HEK293 (cell line): ENCODE data around the gene PHYKPL.

ENCODE experiments used
- CTCF ChIA-PET: fragments of 350-600 bp; formaldehyde crosslinking; extraction: SDS; loops from one replicate; lab custom pipeline; 2021; ENCODE audit warnings: antibody characterized with exemption; lab: Yijun Ruan, JAX
- POLR2A ChIA-PET: fragments of 300-600 bp; formaldehyde crosslinking; extraction: SDS; loops from one replicate; lab custom pipeline; 2020; ENCODE audit warnings: antibody characterized with exemption, inconsistent platforms; lab: Yijun Ruan, JAX
- H3K27ac ChIP-seq: fragments of 200-500 bp; sonication (Bioruptor generic); 2 replicates; pipeline ENCODE4 v1.5.1; 2014; ENCODE audit warnings: low read depth, low read length, control low read depth, inconsistent platforms; ENCODE audit errors: extremely low read depth
- H3K36me3 ChIP-seq, 2 experiments: fragments of 200-500 bp in 1 of 2; sonication (Bioruptor generic) in 1 of 2; 1 replicate in 1 of 2; 2 replicates in 1 of 2; pipeline ENCODE4 v1.5.1; 2014 to 2017; ENCODE audit warnings: inconsistent platforms in 2 of 2, low read length in 2 of 2; ENCODE audit not compliant: control insufficient read depth in 2 of 2, insufficient read depth in 1 of 2
- H3K4me1 ChIP-seq: fragments of 200-500 bp; sonication (Bioruptor generic); 2 replicates; pipeline ENCODE4 v1.5.1; 2014; ENCODE audit warnings: mild to moderate bottlenecking, low read length, inconsistent platforms; ENCODE audit not compliant: control insufficient read depth, insufficient read depth
- H3K4me3 ChIP-seq: 2 replicates; pipeline ENCODE4 v1.5.1; 2011; ENCODE audit warnings: low read depth, mild to moderate bottlenecking, control low read depth, low read length, moderate library complexity
- H3K9me3 ChIP-seq: fragments of 200-500 bp; sonication (Bioruptor generic); 2 replicates; pipeline ENCODE4 v1.5.1; 2014; ENCODE audit warnings: low read depth, low read length, inconsistent platforms; ENCODE audit not compliant: control insufficient read depth, insufficient read depth
- GLI4 ChIP-seq: fragments of 450-650 bp; formaldehyde crosslinking; IDR thresholded peaks from 2 replicates; pipeline ENCODE4 v1.5.1; 2016; ENCODE audit warnings: missing biosample characterization, missing genetic modification characterization
- GLIS1 ChIP-seq: fragments of 450-650 bp; formaldehyde crosslinking; IDR thresholded peaks from 2 replicates; pipeline ENCODE4 v1.5.1; 2016; ENCODE audit warnings: missing biosample characterization, missing genetic modification characterization
- HOXD13 ChIP-seq: sonication (generic); formaldehyde crosslinking; IDR thresholded peaks from 2 replicates; pipeline ENCODE4 v1.8.0; 2022; ENCODE audit warnings: missing genetic modification reagents, borderline replicate concordance
- INSM2 ChIP-seq: fragments of 450-650 bp; formaldehyde crosslinking; IDR thresholded peaks from 2 replicates; pipeline ENCODE4 v1.5.1; 2016; ENCODE audit warnings: missing biosample characterization, missing genetic modification characterization
- KLF16 ChIP-seq: fragments of 450-650 bp; formaldehyde crosslinking; IDR thresholded peaks from 2 replicates; pipeline ENCODE4 v1.5.1; 2017; ENCODE audit warnings: missing biosample characterization, missing genetic modification characterization
- KLF17 ChIP-seq: fragments of 450-650 bp; formaldehyde crosslinking; IDR thresholded peaks from 2 replicates; pipeline ENCODE4 v1.5.1; 2016; ENCODE audit warnings: missing biosample characterization, missing genetic modification characterization
- KLF9 ChIP-seq: fragments of 450-650 bp; formaldehyde crosslinking; IDR thresholded peaks from 2 replicates; pipeline ENCODE4 v1.5.1; 2016; ENCODE audit warnings: missing biosample characterization, missing genetic modification characterization, low read depth
- TRIM28 ChIP-seq: IDR thresholded peaks from 2 replicates; pipeline ENCODE4 v1.6.1; 2011; ENCODE audit warnings: low read length, control low read depth, borderline replicate concordance
- ZBTB21 ChIP-seq: fragments of 450-650 bp; formaldehyde crosslinking; IDR thresholded peaks from 2 replicates; pipeline ENCODE4 v1.5.1; 2017; ENCODE audit warnings: missing biosample characterization, missing genetic modification characterization
- ZFP37 ChIP-seq: fragments of 450-650 bp; formaldehyde crosslinking; IDR thresholded peaks from 2 replicates; pipeline ENCODE4 v1.5.1; 2016; ENCODE audit warnings: missing biosample characterization, missing genetic modification characterization
- ZNF157 ChIP-seq: fragments of 450-650 bp; formaldehyde crosslinking; IDR thresholded peaks from 2 replicates; pipeline ENCODE4 v1.5.1; 2016; ENCODE audit warnings: missing biosample characterization, missing genetic modification characterization
- ZNF174 ChIP-seq: fragments of 450-650 bp; formaldehyde crosslinking; IDR thresholded peaks from 2 replicates; pipeline ENCODE4 v1.5.0; 2017; ENCODE audit warnings: missing biosample characterization, mild to moderate bottlenecking, missing genetic modification characterization
- ZNF19 ChIP-seq: fragments of 450-650 bp; formaldehyde crosslinking; IDR thresholded peaks from 2 replicates; pipeline ENCODE4; 2016; ENCODE audit warnings: missing biosample characterization, missing genetic modification characterization, low read depth
- ZNF248 ChIP-seq: fragments of 450-650 bp; formaldehyde crosslinking; IDR thresholded peaks from 2 replicates; pipeline ENCODE4 v1.5.1; 2017; ENCODE audit warnings: missing biosample characterization, missing genetic modification characterization
- ZNF266 ChIP-seq: fragments of 450-650 bp; formaldehyde crosslinking; IDR thresholded peaks from 2 replicates; pipeline ENCODE4 v1.5.1; 2016; ENCODE audit warnings: missing biosample characterization, missing genetic modification characterization, low read depth
- ZNF280D ChIP-seq: fragments of 450-650 bp; formaldehyde crosslinking; IDR thresholded peaks from 2 replicates; pipeline ENCODE4 v1.5.1; 2016; ENCODE audit warnings: missing biosample characterization, missing genetic modification characterization
- ZNF311 ChIP-seq: fragments of 450-650 bp; formaldehyde crosslinking; IDR thresholded peaks from 2 replicates; pipeline ENCODE4 v1.5.1; 2017; ENCODE audit warnings: missing biosample characterization, missing genetic modification characterization, borderline replicate concordance
- ZNF354C ChIP-seq: fragments of 450-650 bp; formaldehyde crosslinking; IDR thresholded peaks from 2 replicates; pipeline ENCODE4 v1.5.1; 2016; ENCODE audit warnings: missing biosample characterization, missing genetic modification characterization, low read depth, borderline replicate concordance
- ZNF366 ChIP-seq: fragments of 450-650 bp; formaldehyde crosslinking; conservative IDR thresholded peaks from 2 replicates; pipeline ENCODE4 v1.5.1; 2016; ENCODE audit warnings: missing biosample characterization, missing genetic modification characterization
- ZNF404 ChIP-seq: fragments of 450-650 bp; formaldehyde crosslinking; IDR thresholded peaks from 2 replicates; pipeline ENCODE4 v1.5.1; 2017; ENCODE audit warnings: missing biosample characterization, missing genetic modification characterization
- ZNF529 ChIP-seq: fragments of 450-650 bp; formaldehyde crosslinking; IDR thresholded peaks from 2 replicates; pipeline ENCODE4 v1.5.1; 2017; ENCODE audit warnings: missing genetic modification characterization, missing biosample characterization; ENCODE audit not compliant: insufficient replicate concordance
- ZNF549 ChIP-seq: fragments of 450-650 bp; IDR thresholded peaks from 2 replicates; pipeline ENCODE4 v1.5.1; 2018; ENCODE audit warnings: missing biosample characterization, missing genetic modification characterization, mild to moderate bottlenecking, inconsistent platforms, moderate library complexity
- ZNF585B ChIP-seq: fragments of 450-650 bp; formaldehyde crosslinking; IDR thresholded peaks from 2 replicates; pipeline ENCODE4 v1.5.1; 2016; ENCODE audit warnings: missing biosample characterization, missing genetic modification characterization
- ZNF610 ChIP-seq: fragments of 450-650 bp; formaldehyde crosslinking; IDR thresholded peaks from 2 replicates; pipeline ENCODE4 v1.5.1; 2016; ENCODE audit warnings: missing biosample characterization, missing genetic modification characterization, borderline replicate concordance
- ZNF626 ChIP-seq: fragments of 450-650 bp; sonication (Bioruptor Pico); formaldehyde crosslinking; IDR thresholded peaks from 2 replicates; pipeline ENCODE4 v1.5.1; 2018; ENCODE audit warnings: missing biosample characterization, missing genetic modification characterization, inconsistent platforms
- ZNF654 ChIP-seq: fragments of 450-650 bp; formaldehyde crosslinking; IDR thresholded peaks from 2 replicates; pipeline ENCODE4 v1.5.1; 2016; ENCODE audit warnings: low read depth, missing biosample characterization, missing genetic modification characterization
- ZSCAN16 ChIP-seq: fragments of 450-650 bp; formaldehyde crosslinking; IDR thresholded peaks from 2 replicates; pipeline ENCODE4 v1.5.1; 2016; ENCODE audit warnings: missing biosample characterization, missing genetic modification characterization
- TF ChIP-seq, protein P1 (sequence below): fragments of 450-650 bp; formaldehyde crosslinking; IDR thresholded peaks from 2 replicates; pipeline ENCODE4 v1.5.1; 2016; ENCODE audit warnings: missing biosample characterization, missing genetic modification characterization

The PHYKPL gene

DNA sequence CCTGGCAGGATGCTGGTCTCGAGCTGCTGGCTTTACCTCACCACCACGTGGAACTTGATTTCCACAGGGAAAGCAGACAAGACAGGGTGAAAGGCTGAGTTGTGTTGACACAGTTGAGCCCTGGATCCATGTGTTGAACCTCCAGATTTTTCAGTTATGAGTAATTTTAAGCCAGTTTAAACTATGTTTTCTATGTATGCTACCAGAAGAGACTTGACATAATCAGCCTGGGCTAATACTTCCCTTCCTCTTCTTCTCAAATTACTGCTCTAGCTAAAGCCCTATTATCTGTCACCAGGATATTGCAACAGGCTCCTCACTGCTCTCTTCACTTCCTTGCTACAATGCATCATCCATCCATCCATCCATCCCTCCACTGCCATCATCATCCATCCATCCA lies 12.0 kb upstream of the PHYKPL start:
- Histone ChIP-seq H3K4me3 (no peak overlapping the region), H3K36me3 (no peaks in the 10 kb centered on the region), H3K27ac (no peak overlapping the region), H3K4me1 (no peaks in the 10 kb centered on the region)
- CTCF ChIA-PET: interaction anchor here (2.4 kb wide), 1 partner anchor 10 kb away, joined by 8 read pairs; no protein-coding TSS in a partner anchor
- POLR2A ChIA-PET: no interaction called here
- TF ChIP-seq ZNF654 (tag by site-specific recombination) (no peak), ZNF174 (tag by site-specific recombination) (no peak), ZNF585B (tag by site-specific recombination) (no peak), KLF16 (no peak), ZNF354C (tag by site-specific recombination) (no peak), GLIS1 (tag by site-specific recombination) (no peak), ZNF529 (tag by site-specific recombination) (no peak), ZNF610 (tag by site-specific recombination) (no peak), ZNF19 (tag by site-specific recombination) (no peak), ZNF280D (tag by site-specific recombination) (no peak), ZSCAN16 (tag by site-specific recombination) (no peak), GLI4 (tag by site-specific recombination) (no peak), ZBTB21 (tag by site-specific recombination) (no peak), KLF17 (no peak)
- TF ChIP-seq, protein P1, sequence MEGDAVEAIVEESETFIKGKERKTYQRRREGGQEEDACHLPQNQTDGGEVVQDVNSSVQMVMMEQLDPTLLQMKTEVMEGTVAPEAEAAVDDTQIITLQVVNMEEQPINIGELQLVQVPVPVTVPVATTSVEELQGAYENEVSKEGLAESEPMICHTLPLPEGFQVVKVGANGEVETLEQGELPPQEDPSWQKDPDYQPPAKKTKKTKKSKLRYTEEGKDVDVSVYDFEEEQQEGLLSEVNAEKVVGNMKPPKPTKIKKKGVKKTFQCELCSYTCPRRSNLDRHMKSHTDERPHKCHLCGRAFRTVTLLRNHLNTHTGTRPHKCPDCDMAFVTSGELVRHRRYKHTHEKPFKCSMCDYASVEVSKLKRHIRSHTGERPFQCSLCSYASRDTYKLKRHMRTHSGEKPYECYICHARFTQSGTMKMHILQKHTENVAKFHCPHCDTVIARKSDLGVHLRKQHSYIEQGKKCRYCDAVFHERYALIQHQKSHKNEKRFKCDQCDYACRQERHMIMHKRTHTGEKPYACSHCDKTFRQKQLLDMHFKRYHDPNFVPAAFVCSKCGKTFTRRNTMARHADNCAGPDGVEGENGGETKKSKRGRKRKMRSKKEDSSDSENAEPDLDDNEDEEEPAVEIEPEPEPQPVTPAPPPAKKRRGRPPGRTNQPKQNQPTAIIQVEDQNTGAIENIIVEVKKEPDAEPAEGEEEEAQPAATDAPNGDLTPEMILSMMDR (tag by site-specific recombination): no peak
- TF ChIP-seq, all 188 proteins: peak for 0
- H3K9me3 ChIP-seq: no peaks in the 10 kb centered on the region

DNA sequence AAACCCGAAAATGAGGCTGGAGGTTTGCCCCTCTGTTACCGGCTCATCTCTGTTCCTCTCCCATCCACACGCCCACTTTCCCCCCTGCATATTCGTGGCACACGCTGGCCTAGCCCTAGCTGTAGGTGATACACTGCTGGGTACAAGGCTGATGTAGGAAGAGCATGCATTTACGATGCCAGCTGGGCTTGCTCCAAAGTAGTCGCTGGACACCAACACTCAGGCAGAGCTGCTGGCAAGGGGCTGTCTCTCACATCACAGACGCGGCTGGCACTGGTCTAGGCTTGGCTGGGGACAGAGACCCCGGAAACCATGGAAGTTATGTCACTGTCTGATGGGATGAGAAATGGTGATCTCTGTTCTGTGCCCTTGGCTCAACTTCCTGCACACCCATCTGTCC lies 9.8 kb upstream of the PHYKPL start:
- Histone ChIP-seq H3K4me1 (no peaks in the 10 kb centered on the region), H3K27ac (no peak overlapping the region)
- CTCF ChIA-PET: no interaction called here
- TF ChIP-seq ZNF366 (tag by site-specific recombination) (no peak), HOXD13 (CRISPR knock-in tag) (no peak), ZNF549 (tag by site-specific recombination) (no peak), KLF16 (no peak), ZSCAN16 (tag by site-specific recombination) (no peak), TRIM28 (no peak), ZFP37 (tag by site-specific recombination) (no peak), ZNF404 (no peak), ZNF248 (no peak), ZNF626 (tag by site-specific recombination) (no peak), KLF9 (tag by site-specific recombination) (no peak), INSM2 (tag by site-specific recombination) (no peak), ZNF266 (tag by site-specific recombination) (no peak), ZNF157 (tag by site-specific recombination) (no peak), ZNF311 (tag by site-specific recombination) (no peak)

More for the DNA sequence above, 9.8 kb upstream of the PHYKPL start:
- no peak overlapping the region for H3K4me3 ChIP-seq
- no peaks in the 10 kb centered on the region for H3K36me3 ChIP-seq
- POLR2A ChIA-PET: no interaction called here
- H3K9me3 ChIP-seq: no peaks in the 10 kb centered on the region
